Glutamatergic neuron (in vitro differentiated cells): ENCODE results near the gene NTM. TPM values are rescaled to one million over a fixed set of nuclear protein-coding genes. Genes with fewer than 3 reads are reported as not detected.

Experiments used
- DNase-seq: peaks from one replicate; pipeline ENCODE4 v3.0.0; 2022
- H3K27ac Mint-ChIP-seq: one replicate; pipeline ENCODE4 v1.8.0; 2020; ENCODE audit warnings: mild to moderate bottlenecking, mixed read lengths, inconsistent platforms; ENCODE audit not compliant: unreplicated experiment
- H3K27me3 Mint-ChIP-seq: one replicate; pipeline ENCODE4 v1.8.0; 2020; ENCODE audit warnings: mild to moderate bottlenecking, moderate library complexity, mixed read lengths, inconsistent platforms; ENCODE audit not compliant: unreplicated experiment
- H3K36me3 Mint-ChIP-seq: one replicate; pipeline ENCODE4 v1.8.0; 2020; ENCODE audit warnings: mild to moderate bottlenecking, mixed read lengths, inconsistent platforms; ENCODE audit not compliant: unreplicated experiment
- H3K4me1 Mint-ChIP-seq: one replicate; pipeline ENCODE4 v1.8.0; 2020; ENCODE audit warnings: mild to moderate bottlenecking, low read depth, mixed read lengths, inconsistent platforms; ENCODE audit not compliant: unreplicated experiment
- H3K4me3 Mint-ChIP-seq: one replicate; pipeline ENCODE4 v1.8.0; 2020; ENCODE audit warnings: mild to moderate bottlenecking, mixed read lengths, inconsistent platforms; ENCODE audit not compliant: unreplicated experiment
- H3K9me3 Mint-ChIP-seq: one replicate; pipeline ENCODE4 v1.8.0; 2020; ENCODE audit warnings: mild to moderate bottlenecking, moderate library complexity, mixed read lengths, inconsistent platforms; ENCODE audit not compliant: unreplicated experiment
- total RNA-seq: library from RNA; stranded (reverse); fragmentation: NEBNext Ultra II Directional; extraction: Animal tissue kit (Norgen Biotek cat#: 25700); gene quantifications from one replicate; pipeline ENCODE4 v1.2.1, GENCODE V29; 2021; ENCODE audit not compliant: unreplicated experiment
- TF ChIP-seq, protein P1 (sequence below): fragments of 200-600 bp; sonication (generic); IDR thresholded peaks from one replicate; pipeline ENCODE4 v1.5.0; 2021; ENCODE audit not compliant: partially characterized antibody, unreplicated experiment

NTM gene
- total RNA-seq, 1 donor from 2014 or later = 1.2 TPM

DNA sequence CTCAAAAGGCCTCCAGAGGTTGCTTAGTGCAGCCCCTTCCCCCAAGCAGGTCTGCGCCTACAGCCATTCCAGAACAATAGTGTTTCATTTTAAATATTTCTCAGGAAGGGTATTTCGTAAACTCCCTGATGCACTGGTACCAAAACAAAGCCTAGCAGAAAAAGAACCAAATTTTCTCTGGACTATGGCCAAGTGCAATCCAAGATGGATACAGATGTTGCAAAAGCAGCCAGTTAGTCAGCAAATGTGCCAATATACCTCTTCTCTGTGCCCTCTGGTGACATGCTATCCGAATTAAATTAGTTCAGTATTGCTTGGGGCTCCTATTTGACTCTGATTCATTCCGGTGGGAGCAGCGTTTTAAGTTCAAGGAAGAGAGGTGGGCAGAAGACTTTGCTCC lies 247.8 kb downstream of the NTM start:
- TF ChIP-seq, protein P1, sequence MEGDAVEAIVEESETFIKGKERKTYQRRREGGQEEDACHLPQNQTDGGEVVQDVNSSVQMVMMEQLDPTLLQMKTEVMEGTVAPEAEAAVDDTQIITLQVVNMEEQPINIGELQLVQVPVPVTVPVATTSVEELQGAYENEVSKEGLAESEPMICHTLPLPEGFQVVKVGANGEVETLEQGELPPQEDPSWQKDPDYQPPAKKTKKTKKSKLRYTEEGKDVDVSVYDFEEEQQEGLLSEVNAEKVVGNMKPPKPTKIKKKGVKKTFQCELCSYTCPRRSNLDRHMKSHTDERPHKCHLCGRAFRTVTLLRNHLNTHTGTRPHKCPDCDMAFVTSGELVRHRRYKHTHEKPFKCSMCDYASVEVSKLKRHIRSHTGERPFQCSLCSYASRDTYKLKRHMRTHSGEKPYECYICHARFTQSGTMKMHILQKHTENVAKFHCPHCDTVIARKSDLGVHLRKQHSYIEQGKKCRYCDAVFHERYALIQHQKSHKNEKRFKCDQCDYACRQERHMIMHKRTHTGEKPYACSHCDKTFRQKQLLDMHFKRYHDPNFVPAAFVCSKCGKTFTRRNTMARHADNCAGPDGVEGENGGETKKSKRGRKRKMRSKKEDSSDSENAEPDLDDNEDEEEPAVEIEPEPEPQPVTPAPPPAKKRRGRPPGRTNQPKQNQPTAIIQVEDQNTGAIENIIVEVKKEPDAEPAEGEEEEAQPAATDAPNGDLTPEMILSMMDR = no peak
- H3K27me3 Mint-ChIP-seq = peaks cover 6% of the 10 kb centered on the region
- no peak for DNase-seq
- H3K4me3 Mint-ChIP-seq = no peak overlapping the region
- no peak overlapping the region for H3K27ac Mint-ChIP-seq
- no peaks in the 10 kb centered on the region for H3K36me3 Mint-ChIP-seq
- peaks cover 2% of the 10 kb centered on the region for H3K4me1 Mint-ChIP-seq
- H3K9me3 Mint-ChIP-seq = peaks cover 3% of the 10 kb centered on the region

DNA sequence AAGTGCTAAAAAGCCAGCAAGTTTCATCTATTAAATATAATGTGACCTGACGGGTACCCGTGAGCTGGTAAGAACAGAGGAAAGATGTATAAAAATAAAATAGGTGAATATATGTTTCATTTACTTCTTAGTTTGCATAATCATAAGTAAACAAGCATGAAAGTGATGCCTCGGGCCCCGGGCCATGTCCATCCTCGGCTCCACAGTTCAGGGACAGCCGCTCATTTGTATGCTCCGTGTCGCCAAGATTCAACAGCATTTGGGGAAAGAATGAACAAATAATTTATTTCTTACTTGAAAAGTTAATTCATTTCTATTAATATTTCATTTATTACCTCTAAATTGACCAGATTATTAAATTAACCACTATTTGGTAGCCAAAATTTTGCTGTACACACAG lies 251.8 kb downstream of the NTM start:
- Mint-ChIP-seq H3K27ac (no peak overlapping the region), H3K36me3 (no peaks in the 10 kb centered on the region), H3K4me3 (no peak overlapping the region), H3K27me3 (peaks cover under 1% of the 10 kb centered on the region), H3K9me3 (no peaks in the 10 kb centered on the region), H3K4me1 (no peaks in the 10 kb centered on the region)
- TF ChIP-seq, protein P1 = no peak
- no peak for DNase-seq

DNA sequence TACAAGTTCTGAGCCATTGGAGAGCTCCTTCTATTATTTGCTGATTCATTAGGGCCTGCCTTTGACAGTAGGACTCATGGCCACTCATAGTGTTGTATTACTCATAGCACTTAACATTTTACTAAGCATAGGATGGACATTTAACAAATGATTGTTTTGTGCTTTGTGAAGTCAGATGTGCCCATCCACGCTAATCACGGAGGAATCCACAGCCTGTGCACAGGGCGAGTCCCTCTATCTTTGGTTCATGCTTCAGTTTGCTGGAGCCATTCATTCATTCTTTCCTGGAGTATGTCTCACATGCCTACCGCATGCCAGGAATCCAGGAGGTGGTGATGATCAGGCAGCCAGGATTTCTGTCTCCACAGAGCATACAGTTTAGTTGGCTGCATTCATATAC lies 254.1 kb downstream of the NTM start:
- H3K36me3 Mint-ChIP-seq = no peaks in the 10 kb centered on the region
- TF ChIP-seq, protein P1 = no peak
- DNase-seq = no peak
- no peaks in the 10 kb centered on the region for H3K9me3 Mint-ChIP-seq
- no peak overlapping the region for H3K4me3 Mint-ChIP-seq
- no peak overlapping the region for H3K27ac Mint-ChIP-seq
- peaks cover 2% of the 10 kb centered on the region for H3K27me3 Mint-ChIP-seq
- H3K4me1 Mint-ChIP-seq = no peaks in the 10 kb centered on the region

DNA sequence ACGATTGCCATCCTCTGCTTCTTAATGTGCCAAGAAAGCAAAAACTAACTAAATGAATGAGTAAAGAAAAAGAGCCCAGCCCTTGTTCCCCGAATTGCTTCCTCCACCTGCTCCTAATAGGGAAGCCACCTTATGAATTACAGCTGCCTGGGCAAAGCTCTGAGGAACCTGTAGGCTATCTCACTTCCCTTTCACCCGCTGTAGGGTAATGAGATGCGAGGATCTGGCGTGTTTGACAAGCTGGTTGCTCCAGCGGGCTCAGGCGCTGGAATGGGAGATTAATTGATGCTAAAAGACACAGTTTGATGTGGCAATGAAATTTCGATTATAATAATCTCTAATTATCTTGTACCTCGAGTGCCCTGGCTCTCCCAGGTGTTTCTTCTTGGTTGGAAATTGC lies 256.4 kb downstream of the NTM start:
- no peak for DNase-seq
- Mint-ChIP-seq H3K36me3 (no peaks in the 10 kb centered on the region), H3K27ac (no peak overlapping the region), H3K4me3 (no peak overlapping the region), H3K4me1 (no peaks in the 10 kb centered on the region), H3K9me3 (no peaks in the 10 kb centered on the region), H3K27me3 (peaks cover 2% of the 10 kb centered on the region)
- TF ChIP-seq, protein P1 = no peak

DNA sequence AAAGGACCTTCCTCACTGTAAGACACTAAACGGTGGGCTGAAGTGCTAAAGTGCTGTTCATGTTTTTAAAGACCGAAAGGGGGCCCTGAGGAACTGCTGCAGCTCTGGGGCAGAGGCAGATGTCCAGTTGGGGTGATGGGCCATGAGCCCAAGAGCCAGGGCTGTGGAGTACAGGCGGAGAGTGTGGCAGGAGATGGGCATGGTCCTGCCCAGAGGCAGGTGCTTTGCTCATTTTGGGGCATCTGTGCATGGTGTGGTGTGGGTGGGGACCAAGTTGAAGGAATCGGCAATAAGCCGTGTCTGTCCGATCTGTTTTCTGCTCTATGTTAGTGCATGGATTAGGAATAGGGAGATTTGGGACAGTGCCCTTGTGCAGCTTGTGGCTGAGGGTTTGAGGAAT lies 258.3 kb downstream of the NTM start:
- Mint-ChIP-seq H3K36me3 (no peaks in the 10 kb centered on the region), H3K4me1 (no peaks in the 10 kb centered on the region), H3K4me3 (no peak overlapping the region), H3K27me3 (peaks cover 2% of the 10 kb centered on the region), H3K27ac (no peak overlapping the region), H3K9me3 (peaks cover 5% of the 10 kb centered on the region)
- DNase-seq = no peak
- TF ChIP-seq, protein P1 = no peak
